HG02938 (cell line): Measurements from ENCODE around the gene NPAS3.

Source experiments
- ATAC-seq: cut with Tn5 transposase; IDR thresholded peaks from one replicate; pipeline ENCODE4 v1.9.1; 2021; ENCODE audit warnings: mild to moderate bottlenecking, moderate library complexity; ENCODE audit not compliant: unreplicated experiment

Gene NPAS3

DNA sequence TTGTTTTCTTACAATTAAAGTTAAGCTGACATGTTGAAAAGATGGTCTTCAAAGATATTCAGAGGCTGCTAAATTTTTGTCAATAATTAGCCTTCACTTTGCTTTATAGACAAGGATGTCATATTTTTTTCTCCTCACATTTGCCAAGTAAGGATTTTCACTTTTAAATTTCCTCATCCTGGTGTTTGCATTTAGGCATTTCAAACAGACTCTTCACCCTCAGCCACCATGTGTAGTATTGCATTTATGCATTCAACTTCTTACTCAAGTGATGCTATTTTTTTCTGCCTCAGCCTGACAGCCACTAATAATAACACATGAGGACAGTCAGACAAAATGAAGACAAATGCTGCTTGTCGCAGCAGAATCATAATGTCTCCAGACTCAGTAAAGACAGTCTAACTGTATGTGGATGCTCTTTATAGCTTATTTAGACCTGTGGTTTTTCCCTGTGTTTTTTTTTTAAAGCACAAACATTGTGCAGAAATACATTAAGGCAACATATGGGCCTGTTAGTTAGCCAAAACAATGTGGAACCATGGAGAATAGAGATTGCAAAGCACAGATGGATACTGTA is 481.5 kb downstream of the NPAS3 start:
- no peak for ATAC-seq

DNA sequence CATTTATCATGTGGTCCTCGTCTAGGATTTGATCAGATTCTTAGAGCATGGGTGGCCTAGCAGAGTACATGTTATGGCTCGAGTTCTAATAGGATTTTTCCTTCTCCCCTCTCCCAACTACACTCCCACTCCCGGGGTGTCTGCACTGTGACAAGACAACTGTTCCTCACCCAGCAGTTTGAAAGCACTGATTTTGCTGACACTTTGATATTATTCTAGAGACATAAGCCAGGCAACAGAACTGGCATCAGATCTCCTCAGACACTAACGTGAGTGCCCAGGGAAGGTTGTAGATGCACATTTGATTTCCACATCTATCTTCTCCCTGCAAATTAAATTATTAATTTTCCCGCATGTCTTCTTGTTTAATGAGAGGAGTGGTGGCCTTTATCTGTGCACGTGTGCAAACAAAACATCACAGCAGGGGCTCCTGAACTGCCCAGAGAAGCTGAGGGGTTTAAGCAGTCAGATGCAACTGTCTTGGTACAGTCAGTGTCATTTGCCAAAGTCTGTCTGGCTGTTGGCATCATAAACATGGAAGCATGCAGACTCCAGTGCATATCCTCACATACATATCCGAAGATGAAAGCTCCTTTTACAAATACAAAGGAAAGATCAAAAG is 491.8 kb downstream of the NPAS3 start:
- ATAC-seq = no peak

DNA sequence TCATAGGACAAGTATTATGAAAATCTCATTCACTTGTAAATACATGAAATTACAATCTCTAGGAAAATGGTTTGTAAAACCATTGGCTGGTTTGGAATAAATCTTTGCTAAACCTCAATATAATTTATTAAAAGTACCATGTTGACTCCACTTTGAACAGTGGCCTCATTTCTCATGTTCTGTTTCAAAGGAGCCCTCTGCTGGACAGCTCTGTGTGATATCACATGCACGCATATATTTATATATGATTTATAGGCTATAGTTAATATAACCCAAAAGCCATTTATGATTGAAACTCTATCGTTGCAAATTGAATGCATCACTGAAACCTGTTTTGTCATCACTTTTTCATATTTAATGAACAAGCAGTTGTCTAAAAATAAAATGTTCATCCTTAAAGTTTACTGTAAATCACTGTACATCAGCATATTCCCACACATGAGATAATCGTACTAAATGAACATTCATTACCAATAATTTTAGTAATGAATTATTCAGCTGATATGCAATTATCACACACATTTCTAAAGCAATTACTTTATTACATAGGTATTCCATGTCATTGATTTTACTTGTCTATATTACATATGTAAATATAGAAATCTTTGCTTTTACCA is 493.8 kb downstream of the NPAS3 start:
- no peak for ATAC-seq

DNA sequence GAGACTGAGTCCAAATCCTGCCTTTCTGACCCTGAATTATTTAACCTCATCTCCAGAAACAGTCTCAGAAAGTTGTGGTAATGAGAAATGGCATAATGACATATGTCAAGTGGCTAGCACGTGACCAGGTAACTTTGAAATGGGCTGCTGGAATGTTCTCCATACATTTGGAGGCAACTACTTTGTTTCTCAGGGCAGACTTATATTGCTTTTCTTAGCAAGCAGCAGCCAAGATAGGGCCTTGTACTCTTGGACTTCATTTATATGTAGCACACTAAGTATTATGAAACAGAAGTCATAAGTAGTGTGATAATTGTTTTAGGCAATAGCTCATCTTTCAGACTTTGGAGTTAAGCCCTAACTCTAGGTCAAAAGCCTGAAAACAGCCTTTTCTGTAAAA is 494.7 kb downstream of the NPAS3 start:
- ATAC-seq = no peak

DNA sequence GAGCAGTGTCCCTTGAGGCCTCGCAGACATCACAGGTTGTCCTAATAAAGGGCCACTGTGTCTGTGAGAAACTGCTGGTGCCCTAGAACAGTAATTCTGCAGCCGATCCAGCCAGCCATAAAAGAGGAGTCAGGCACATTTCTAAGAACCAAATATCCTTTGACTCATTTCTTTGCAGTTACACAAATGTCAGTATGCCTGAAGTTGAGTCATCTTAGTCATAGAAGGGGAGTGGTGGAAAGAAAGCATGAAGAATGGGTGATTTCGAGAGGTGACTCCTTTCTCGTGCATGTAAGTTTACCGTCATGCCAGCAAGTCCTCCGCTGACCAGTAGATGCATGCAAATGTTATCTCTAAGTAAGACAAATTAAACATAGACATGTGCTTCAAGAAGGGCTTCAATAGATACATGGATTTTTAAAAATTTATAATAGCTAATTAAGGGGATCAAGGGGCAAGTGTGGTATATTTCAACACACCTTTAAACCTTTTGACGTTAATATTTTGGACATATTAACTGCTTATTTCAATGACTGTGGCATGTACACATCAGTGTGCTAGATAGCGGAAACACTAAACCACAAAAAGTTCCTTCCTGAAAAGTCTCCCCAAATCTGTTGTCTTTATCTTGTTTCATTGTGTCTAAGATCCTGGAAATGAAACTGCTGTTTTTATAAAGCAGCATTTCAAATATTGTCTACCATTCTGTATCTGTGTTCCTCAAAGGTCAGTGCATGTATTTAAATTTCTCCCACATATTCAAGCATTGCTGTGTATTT is 497.4 kb downstream of the NPAS3 start:
- no peak for ATAC-seq

DNA sequence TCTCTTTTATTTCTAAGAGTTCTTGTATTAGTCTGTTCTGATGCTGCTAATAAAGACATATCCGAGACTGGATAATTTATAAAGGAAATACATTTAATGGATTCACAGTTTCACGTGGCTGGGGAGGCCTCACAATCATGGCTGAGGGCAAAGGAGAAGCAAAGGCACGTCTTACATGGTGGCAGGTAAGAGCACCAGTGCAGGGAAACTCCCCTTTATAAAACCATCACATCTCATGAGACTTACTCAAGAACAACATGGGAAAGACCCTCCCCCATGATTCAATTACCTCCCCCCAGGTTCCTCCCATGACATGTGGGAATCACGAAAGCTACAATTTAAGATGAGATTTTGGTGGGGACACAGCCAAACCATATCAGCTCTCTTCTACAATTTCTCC is 503.0 kb downstream of the NPAS3 start:
- ATAC-seq = no peak

DNA sequence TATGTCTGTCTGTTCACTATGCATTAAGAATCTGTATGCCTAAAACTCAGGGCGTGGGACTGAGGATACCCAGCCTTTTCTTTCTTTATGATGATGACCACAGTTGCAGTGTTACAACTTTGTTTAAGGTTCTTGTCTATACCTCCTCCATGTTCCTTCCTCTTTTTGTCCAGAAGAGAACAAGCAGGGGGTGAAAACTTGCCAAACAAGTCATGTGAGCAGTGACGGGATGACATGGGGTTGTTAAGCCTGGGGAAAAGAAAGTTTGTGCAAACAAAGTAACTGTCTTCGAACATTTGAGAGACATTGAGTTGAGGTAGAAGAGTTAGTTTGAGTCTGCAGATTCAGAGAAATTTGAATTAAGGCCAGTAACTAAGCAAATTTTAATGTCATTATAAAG is 505.5 kb downstream of the NPAS3 start:
- no peak for ATAC-seq

DNA sequence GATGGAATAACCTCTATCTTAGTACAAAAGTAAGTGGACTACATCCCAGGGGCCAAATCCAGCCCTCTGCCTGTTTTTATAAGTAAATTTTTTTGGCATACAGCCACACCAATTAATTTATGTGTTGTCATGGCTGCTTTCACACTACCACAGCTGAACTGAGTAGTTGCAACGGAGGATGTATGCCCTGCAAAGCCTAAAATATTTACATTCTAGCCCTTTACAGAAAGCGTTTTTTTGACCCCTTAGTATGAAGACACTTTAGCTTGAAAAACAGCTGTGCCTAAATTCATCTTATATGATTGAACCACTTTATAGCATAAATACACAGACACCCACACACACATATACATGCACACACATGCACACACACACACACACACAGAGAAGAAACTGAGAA is 510.6 kb downstream of the NPAS3 start:
- no peak for ATAC-seq

DNA sequence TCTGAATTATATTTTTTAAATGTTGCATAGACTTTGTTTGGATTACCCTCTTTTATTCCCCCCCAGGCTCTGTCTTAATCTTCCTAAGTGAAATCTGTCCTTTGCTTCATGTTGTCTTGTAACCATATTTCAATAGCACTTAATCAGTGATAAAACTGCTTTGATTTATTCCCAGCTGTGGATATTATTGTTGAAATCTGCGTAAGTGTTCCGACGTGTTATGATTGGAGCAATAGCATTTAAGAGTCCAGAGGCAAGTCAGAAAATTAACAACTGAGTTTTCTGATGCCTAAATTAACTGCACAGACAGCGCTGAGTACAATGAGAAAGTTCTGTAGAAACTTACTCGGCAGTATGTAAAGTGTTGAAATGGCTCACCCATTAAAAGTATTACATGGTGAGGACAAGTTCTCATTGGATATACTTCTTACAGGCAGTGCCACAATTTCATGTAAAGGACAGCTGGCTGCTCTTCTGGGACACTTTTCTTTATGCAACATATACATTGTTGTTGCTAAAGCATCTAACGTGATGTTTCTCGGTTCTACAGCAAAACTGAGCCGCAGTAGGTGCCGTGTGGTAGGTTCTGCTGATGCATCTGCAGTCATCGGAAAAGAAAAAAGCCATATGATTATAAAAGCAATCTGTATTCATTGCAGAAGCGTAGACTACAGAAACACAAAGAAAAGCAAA is 511.2 kb downstream of the NPAS3 start:
- no peak for ATAC-seq

DNA sequence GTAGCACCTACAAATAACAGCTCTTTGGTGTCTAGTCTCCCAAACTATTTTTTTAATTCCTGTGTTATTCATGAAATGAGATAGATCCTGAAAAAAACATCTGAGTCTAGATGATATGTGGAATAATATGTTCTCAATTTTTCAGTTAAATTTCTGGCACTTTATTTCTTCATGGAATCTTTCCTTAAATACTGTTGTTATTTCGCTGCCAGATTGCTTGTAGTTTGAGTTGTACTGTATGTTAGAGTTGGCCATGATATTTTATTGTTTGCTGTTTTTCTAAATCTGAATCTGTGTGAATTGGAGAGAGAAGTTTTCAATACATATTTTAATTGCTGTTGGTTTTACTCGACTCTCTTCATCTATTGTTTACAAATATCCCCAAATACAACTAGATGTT is 511.7 kb downstream of the NPAS3 start:
- no peak for ATAC-seq

DNA sequence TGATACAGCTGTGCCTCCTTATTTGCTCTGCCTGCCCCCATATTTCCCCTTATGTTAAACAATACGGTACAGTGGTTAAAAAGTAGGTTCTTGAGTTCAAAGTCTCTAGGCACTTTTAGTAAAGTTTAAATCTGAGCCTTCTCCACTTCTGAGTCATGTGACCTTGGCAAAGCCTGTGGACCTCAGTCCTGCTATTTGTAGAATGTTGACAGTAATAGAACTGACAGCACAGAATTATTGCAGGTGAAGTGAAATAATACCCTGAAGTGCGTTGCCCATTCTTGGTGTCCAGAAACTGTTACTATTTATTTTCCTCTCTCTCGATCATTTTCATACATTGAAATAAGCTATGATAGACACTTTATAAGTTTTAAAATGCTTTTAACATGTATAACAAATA is 512.5 kb downstream of the NPAS3 start:
- ATAC-seq = no peak

DNA sequence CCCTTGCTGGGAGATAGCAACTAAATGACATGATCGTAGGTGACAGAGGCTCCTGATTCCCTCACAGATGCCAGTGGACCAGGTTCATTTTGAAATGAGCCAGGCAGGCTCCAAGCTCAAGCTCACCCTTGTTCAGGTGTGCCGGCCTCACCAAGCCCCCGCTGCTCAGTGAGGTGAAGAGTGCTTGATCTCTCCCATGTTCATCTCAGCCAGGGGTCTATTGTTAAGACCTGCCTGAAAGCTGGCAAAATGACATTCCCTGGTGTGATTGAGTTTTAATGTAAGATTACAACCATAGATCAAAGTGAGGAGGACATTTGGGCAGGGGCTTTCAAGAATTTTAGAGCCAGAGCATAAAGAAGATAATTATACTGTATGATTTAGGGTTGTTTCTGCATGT is 514.3 kb downstream of the NPAS3 start:
- ATAC-seq = no peak

DNA sequence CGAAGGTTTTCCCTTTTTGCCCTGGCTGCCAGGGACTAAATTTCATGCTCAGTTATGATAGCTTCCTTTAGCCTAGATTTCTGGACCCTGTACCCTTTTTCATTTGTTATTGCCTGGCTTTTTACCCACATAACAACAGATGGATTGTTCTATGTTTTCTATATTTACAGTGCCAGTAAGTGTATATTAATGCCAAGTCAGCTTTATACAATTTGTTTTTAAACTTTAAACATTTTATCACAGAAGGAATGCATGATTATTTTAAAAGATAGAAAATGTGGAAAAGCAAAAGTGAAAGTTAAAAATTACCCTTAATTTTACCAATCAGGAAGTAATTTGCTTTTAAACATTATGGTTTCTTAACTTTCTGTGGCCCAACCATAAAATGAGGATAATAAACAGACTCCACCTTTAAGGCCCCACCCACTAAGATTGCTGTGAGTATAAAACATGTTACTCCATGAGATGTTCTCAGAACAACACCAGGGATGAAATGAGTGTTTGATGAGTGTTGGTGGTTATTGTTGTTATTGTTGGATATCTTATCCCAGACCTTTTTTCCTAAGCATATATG is 515.4 kb downstream of the NPAS3 start:
- ATAC-seq = no peak

DNA sequence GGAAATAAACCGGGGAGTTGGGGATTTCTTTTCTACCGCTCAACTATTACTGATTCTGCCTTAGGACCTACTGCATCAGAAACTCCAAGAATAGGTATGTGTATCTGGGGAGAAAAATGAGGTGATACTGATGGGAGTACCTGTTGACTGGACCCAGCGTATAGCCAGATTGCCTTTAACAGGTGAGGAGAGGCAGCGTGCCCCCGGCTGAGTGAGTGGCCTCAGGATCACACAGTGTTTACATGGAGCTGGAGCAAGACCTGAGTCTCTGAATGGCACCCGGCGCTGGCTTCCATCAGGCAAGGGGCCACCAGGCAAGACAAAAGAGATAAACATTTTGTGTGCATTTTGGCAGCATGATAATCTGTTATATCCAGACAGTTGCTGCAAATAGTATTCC is 516.0 kb downstream of the NPAS3 start:
- no peak for ATAC-seq

DNA sequence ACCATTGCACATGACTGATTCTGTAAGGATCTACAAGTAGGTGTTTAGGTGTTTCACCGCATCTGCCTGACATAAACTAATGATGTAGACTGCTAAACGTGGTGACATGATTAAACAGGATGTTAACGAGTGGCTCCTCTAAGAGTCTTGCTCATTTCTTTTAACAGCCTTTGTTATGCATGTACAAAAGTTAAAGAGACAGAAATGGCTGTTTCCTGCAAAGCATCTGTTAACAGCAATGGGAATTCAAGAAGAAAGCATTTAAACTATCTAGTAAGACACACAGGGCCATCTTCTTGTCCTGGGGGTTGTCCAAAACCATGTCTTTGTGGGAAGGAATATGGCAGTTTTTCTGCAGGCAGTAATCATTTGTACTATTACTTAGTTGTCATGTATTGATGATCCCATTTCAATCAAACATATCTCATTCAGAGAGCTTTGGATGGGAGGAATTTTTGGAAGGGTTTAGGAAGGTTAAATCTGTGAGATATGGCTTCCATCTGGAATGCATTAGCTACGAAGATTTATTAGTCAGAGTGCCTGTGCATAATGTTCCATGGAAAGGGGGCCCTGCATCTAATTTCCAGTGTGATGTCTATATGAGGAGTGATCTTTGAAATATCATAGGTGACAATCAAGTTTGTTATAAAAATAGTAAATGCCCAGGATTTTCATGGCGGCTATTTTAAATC is 517.1 kb downstream of the NPAS3 start:
- ATAC-seq = no peak

DNA sequence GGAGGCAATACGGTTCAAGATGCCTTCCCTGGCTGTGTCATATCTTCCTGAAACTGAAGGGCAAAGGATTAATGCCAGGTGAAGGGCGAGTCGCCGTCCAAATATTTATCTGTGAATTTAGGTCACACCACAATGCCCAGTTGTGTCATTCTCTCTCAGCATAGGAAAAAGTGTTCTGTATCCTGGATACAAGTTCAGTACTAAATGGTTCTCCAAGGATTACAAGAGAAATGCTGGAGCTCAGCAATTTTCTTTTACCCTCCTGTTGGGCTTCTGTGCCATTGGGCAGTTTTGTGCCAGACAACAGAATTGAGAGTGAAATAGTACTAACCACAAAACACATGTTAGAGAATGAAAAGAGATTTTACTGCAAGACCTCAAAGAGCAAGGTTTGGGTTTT is 518.3 kb downstream of the NPAS3 start:
- no peak for ATAC-seq

DNA sequence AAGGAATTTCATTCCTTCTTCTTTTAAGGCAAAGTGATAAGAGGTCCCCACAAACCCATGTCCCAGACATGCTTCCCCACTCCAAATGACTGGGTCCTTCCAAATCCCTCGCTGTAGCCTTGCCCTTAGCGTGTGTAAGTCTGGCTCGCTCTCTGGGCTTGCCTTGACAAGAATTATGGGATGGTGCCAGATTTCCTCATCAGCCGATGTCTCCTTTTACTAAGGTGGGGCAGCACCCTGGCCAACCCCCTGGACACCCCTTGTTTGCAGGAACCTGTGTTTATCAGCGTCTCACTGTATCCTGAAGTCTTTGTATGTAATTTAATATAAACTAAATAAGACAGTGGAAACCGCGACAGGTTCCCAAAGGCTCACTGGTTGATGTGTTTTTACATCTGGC is 518.9 kb downstream of the NPAS3 start:
- no peak for ATAC-seq

DNA sequence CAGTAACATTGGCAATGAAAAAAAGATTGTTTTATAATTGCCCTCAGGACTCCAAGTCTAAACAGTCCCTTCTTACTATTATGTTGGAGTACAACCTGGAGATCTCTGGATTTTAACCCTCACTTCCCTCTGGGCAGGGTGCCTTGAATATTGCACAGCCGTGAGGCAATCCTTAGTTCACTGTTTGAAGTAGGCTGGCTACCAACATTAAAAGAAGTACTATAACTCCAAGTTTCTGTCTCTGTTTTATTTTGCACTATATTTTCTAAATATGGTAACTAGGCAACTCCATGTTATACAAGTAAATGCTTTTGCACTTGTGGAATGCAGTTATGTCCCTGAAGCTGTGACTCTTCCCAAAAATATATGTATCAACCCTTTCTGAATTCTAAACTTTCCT is 521.5 kb downstream of the NPAS3 start:
- ATAC-seq = no peak

DNA sequence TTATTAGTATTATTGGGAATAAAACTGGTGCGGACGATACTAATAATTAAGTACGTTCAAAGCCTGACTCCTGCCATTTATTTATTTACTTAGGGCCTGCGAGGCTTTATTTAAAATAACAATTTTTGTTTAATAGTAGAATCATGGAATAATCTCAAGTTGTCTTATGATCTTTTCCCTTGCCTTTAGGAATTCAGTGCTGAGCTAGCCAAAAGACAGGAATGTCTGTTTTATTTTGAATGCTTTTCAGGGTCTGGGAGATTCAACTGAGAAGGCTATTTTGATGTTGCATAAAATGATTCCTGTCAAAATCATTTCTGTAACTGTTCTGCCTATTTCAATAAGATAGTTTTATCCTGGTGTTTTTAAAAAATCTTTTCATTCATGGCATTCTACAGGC is 522.4 kb downstream of the NPAS3 start:
- ATAC-seq = no peak

DNA sequence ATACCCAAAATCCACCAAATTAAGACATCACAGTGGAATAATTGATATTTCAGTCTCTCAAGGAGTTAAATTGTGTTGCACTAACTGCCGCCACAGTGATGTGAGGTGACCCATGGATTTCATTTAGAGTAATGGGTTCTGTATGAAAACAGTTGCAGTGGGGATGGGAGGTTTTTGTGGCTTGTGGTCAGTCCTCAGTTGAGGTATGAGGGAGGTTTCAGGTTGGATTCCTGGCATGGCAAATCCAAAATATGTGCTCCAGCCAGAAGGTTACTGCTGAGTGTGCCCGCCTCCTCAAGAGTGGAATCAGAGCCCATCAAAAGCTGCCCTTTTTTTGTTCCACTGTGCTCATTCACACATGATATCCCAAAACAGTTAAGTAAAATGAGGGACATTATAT is 525.1 kb downstream of the NPAS3 start:
- ATAC-seq = no peak
